Measurements from ENCODE around the gene NAB2. TPM values are rescaled to one million over a fixed set of nuclear protein-coding genes. Genes with fewer than 3 reads are reported as not detected.

The NAB2 gene
- polyA plus RNA-seq, 1 of the 3 experiments (the other 2 are of a cell fraction) = 23.7 TPM

DNA sequence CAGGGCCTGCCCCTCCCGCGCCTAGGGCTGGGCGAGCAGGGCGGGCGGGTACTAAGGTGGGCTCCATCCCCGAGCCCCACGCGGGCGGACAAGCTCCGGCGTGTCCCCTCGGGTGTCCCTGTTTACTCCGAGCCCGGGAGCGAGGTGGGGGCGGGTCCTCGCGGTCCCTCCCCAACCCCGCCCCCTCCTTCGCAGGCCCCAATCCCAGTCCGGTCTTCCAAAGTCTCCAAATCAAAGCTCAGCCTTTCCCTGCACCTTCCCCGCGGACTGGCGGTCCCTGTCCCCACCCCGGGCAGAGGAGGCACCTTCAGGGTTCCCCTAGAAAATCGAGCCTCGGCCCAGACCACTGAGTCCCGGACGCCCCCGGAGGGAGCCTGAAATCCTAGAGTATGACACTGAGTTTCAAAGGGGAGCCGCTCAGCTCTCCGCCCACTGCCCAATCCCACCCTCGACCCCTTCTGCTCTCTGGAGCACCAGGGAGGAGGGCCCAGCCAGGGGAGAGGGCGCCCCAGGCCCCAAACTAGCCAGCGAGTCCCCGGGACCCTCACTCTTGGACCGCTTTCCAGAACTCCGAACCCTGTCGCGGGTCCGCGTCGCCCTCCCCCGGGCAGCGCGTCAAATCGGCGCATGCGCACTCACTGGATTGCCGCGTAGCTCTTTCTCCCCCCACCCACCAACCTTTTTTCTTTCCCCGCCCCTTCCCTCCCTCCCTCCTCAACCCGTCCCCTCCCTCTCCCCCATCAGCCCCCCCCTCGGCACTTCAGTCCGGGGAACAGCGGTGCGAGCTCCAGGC lies 39.0 kb downstream of the NAB2 start, which contains the start of gene LRP1 (continued):
- TF ChIP-seq, protein P1, sequence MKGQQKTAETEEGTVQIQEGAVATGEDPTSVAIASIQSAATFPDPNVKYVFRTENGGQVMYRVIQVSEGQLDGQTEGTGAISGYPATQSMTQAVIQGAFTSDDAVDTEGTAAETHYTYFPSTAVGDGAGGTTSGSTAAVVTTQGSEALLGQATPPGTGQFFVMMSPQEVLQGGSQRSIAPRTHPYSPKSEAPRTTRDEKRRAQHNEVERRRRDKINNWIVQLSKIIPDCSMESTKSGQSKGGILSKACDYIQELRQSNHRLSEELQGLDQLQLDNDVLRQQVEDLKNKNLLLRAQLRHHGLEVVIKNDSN (IDR thresholded peaks at IDR 0.05; ENCODE audit: borderline replicate concordance, low read depth) = no peak
- TF ChIP-seq NRF1 (IDR thresholded peaks at IDR 0.05; ENCODE audit: low read depth, low read length) (peak; percentile 45; the same call in 1 of the 2 replicates), MXI1 (IDR thresholded peaks at IDR 0.05; ENCODE audit: low read depth, low read length) (peak; percentile 7; the same call in 1 of the 2 replicates), POLR2AphosphoS5 (IDR thresholded peaks at IDR 0.05; ENCODE audit: low read depth, low read length) (peak; percentile 16; the same call in 1 of the 2 replicates)

DNA sequence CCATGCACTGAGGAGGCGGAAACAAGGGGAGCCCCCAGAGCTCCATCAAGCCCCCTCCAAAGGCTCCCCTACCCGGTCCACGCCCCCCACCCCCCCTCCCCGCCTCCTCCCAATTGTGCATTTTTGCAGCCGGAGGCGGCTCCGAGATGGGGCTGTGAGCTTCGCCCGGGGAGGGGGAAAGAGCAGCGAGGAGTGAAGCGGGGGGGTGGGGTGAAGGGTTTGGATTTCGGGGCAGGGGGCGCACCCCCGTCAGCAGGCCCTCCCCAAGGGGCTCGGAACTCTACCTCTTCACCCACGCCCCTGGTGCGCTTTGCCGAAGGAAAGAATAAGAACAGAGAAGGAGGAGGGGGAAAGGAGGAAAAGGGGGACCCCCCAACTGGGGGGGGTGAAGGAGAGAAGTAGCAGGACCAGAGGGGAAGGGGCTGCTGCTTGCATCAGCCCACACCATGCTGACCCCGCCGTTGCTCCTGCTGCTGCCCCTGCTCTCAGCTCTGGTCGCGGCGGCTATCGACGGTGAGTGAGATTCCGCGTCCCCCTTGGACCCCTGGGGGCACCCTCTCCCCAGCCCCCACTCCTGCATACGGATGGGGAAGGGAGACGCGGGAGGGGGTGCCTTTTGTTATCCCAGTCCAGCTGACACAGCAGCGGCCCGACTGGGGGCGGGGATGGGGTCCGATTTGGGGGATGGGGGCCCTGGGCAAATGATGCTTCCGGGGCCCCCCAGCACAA lies 39.8 kb downstream of the NAB2 start:
- H3K79me2 ChIP-seq (ENCODE audit: insufficient read depth) = peaks cover 50% of the 10 kb centered on the region
- H3K4me1 ChIP-seq (ENCODE audit: control insufficient read depth in 1 of 2, insufficient read depth in 2 of 2, low read depth in 1 of 2, low read length in 1 of 2) = peaks cover 35 to 48% of the 10 kb centered on the region in 2 experiments
- ChIA-PET POLR2A (interaction anchor here (1.1 to 3.4 kb wide), 9 partner anchors 13 to 359 kb away, joined by 3 to 23 read pairs (median 5); partner anchors contain the start of genes LRP1-AS, MARS1 and STAT6), CTCF (interaction anchor here (0.6 to 23.5 kb wide), 18 partner anchors 12 to 120 kb away, joined by 3 to 643 read pairs (median 6); partner anchors contain the start of genes LRP1-AS and STAT6)
- H3K27ac ChIP-seq (ENCODE audit: low read depth in 2 of 2, low read length in 1 of 2) = peak overlapping the region; percentile 18 to 88; a peak in 3 of 4 replicates
- H3F3A ChIP-seq (replicated peaks; ENCODE audit: insufficient read depth) = peaks cover 5% of the 10 kb centered on the region
- no peaks in the 10 kb centered on the region for H3K9me2 ChIP-seq
- peak overlapping the region; percentile 80 for H3K9ac ChIP-seq
- H4K20me1 ChIP-seq (ENCODE audit: insufficient read depth) = peaks cover 34% of the 10 kb centered on the region
- no peaks in the 10 kb centered on the region for H3K36me3 ChIP-seq (replicated peaks in 1 of 2; ENCODE audit: control insufficient read depth in 1 of 2, insufficient read depth in 2 of 2, low read length in 1 of 2)
- no peaks in the 10 kb centered on the region for H3K27me3 ChIP-seq (ENCODE audit: insufficient read depth)
- H3K9me3 ChIP-seq = no peaks in the 10 kb centered on the region
- H3K4me2 ChIP-seq = peak overlapping the region; percentile 99
- DNase-seq = peak; percentile 66
- TF ChIP-seq, protein P2, sequence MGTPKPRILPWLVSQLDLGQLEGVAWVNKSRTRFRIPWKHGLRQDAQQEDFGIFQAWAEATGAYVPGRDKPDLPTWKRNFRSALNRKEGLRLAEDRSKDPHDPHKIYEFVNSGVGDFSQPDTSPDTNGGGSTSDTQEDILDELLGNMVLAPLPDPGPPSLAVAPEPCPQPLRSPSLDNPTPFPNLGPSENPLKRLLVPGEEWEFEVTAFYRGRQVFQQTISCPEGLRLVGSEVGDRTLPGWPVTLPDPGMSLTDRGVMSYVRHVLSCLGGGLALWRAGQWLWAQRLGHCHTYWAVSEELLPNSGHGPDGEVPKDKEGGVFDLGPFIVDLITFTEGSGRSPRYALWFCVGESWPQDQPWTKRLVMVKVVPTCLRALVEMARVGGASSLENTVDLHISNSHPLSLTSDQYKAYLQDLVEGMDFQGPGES (IDR thresholded peaks at IDR 0.05; ENCODE audit: low read depth, low read length) = no peak
- TF ChIP-seq NFIC (IDR thresholded peaks at IDR 0.05; ENCODE audit: borderline replicate concordance) = no peak
- TF ChIP-seq, protein P3, sequence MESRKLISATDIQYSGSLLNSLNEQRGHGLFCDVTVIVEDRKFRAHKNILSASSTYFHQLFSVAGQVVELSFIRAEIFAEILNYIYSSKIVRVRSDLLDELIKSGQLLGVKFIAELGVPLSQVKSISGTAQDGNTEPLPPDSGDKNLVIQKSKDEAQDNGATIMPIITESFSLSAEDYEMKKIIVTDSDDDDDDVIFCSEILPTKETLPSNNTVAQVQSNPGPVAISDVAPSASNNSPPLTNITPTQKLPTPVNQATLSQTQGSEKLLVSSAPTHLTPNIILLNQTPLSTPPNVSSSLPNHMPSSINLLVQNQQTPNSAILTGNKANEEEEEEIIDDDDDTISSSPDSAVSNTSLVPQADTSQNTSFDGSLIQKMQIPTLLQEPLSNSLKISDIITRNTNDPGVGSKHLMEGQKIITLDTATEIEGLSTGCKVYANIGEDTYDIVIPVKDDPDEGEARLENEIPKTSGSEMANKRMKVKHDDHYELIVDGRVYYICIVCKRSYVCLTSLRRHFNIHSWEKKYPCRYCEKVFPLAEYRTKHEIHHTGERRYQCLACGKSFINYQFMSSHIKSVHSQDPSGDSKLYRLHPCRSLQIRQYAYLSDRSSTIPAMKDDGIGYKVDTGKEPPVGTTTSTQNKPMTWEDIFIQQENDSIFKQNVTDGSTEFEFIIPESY (IDR thresholded peaks at IDR 0.05; ENCODE audit: borderline replicate concordance, low read depth) = no peak
- no peak for TF ChIP-seq RXRA (IDR thresholded peaks at IDR 0.05; ENCODE audit: borderline replicate concordance, low read depth)
- TF ChIP-seq SMC3 (IDR thresholded peaks at IDR 0.05; ENCODE audit: low read depth, low read length) = no peak
- no peak for TF ChIP-seq FOXM1 (IDR thresholded peaks at IDR 0.05; ENCODE audit: low read depth)
- no peak for TF ChIP-seq TCF12 (IDR thresholded peaks at IDR 0.05)
- TF ChIP-seq, protein P4, sequence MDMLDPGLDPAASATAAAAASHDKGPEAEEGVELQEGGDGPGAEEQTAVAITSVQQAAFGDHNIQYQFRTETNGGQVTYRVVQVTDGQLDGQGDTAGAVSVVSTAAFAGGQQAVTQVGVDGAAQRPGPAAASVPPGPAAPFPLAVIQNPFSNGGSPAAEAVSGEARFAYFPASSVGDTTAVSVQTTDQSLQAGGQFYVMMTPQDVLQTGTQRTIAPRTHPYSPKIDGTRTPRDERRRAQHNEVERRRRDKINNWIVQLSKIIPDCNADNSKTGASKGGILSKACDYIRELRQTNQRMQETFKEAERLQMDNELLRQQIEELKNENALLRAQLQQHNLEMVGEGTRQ (IDR thresholded peaks at IDR 0.05; ENCODE audit: borderline replicate concordance, low read depth, low read length) = no peak
- no peak for TF ChIP-seq EZH2phosphoT487 (IDR thresholded peaks at IDR 0.05; ENCODE audit: borderline replicate concordance, low read depth)
- no peak for TF ChIP-seq EP300 (IDR thresholded peaks at IDR 0.05; ENCODE audit: borderline replicate concordance in 1 of 2, low read depth in 1 of 2, low read length in 1 of 2)
- no peak for TF ChIP-seq SIN3A (IDR thresholded peaks at IDR 0.05; ENCODE audit: borderline replicate concordance, low read depth, low read length)
- no peak for TF ChIP-seq MXI1 (IDR thresholded peaks at IDR 0.05; ENCODE audit: low read depth, low read length)
- TF ChIP-seq, protein P1 (IDR thresholded peaks at IDR 0.05; ENCODE audit: borderline replicate concordance, low read depth) = no peak
- TF ChIP-seq NRF1 (IDR thresholded peaks at IDR 0.05; ENCODE audit: low read depth, low read length) = no peak
- no peak for TF ChIP-seq FOXJ3 (CRISPR knock-in tag; IDR thresholded peaks at IDR 0.05)
- no peak for TF ChIP-seq GABPA (IDR thresholded peaks at IDR 0.05; ENCODE audit: low read depth)
- TF ChIP-seq YY1 (IDR thresholded peaks at IDR 0.05; ENCODE audit: low read depth) = no peak
- H2AFZ ChIP-seq (ENCODE audit: low read depth) = peak overlapping the region; percentile 38; the same call in 1 of the 2 replicates
- peak overlapping the region; percentile 87 to 96 for H3K4me3 ChIP-seq (ENCODE audit: low read depth in 2 of 2, low read length in 1 of 2)
- 7% methylated on average over 20 of the region's 35 CpGs for WGBS (ENCODE audit: low lambda C conversion rate)
